Stimulated activated CD4-positive, alpha-beta T cell treated with anti-CD3 and anti-CD28 coated beads, Interleukin-1b, Interleukin-23, amount 100 ng/mL, for 24 hours (primary cell): ENCODE data around the gene BTBD10.

Experiments
- DNase-seq, 4 experiments: peaks; one replicate each; pipeline ENCODE4 v3.0.0-alpha.2; 2020; ENCODE audit warnings: low read depth in 4 of 4, low spot score in 1 of 4

BTBD10 gene

GRCh38 chr11:13375798-13376197 lies 87.2 kb downstream of the BTBD10 start:
- no peak for DNase-seq

GRCh38 chr11:13373216-13373615 lies 89.8 kb downstream of the BTBD10 start:
- DNase-seq = no peak

- no peak for DNase-seq
These were observed 95.0 kb downstream of the BTBD10 start for GRCh38 chr11:13368041-13368446.

DNA sequence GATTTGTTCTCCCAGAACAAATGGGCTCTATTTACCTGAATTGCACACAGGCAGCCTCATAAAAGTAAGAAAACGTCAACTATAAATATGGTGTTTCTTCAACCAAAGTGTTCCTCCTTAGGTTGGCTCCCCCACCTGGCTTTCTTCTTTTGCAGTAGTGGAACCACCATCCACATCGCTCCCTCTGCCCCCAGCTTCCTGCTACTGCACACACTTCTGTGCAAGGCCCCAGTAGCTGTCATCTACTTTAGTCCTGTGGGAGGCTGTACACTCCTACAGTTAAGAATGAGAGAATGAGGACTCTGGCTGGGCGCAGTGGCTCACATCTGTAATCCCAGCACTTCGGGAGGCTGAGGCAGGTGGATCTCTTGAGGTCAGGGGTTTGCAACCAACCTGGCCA lies 95.9 kb downstream of the BTBD10 start:
- no peak for DNase-seq

GRCh38 chr11:13366266-13367026 lies 96.6 kb downstream of the BTBD10 start:
- DNase-seq = no peak

DNA sequence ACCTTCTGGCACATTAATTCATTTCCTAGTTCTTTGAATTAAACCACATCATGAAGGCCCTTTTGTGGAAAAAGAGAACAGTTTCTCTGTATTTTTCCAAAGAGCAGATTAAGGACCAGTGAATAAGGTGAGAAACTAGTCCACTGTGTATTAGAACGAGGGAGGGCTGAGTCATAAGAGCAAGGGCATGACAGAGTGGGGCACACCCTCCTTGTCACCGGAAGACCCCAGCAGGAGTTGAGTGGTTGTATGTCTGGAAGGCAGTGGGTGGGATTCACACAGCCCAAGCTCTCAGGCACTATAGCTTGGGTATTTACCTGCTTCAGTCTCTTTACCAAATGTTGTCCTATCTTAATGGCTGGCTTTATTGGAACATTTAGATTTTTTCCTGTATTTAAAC lies 98.6 kb downstream of the BTBD10 start:
- DNase-seq = no peak

DNA sequence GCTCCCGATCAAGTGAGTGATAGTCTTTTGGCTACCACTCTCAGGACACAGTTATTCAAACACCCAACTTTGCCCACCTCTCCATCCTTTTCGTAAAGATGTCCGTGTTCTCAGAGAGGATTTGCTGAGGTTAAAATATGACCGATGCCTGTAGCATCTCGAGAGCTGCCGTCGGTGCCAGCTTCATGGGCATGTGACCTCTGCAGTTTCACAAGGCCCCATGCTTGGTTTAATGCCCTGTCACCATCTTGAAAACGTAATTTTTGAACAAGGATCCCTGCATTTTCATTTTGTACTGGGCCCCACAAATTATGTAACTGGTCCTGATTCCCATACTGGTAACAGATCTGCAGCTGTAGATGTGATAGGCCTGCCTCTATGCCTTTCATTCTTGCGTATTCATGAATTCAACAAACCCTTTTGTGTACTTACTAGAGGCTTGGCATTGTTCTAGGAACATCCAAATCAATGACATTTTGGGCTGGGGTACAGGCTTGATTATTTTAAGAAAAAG lies 100.4 kb downstream of the BTBD10 start:
- no peak for DNase-seq

GRCh38 chr11:13358596-13359270 lies 104.3 kb downstream of the BTBD10 start:
- DNase-seq = no peak

DNA sequence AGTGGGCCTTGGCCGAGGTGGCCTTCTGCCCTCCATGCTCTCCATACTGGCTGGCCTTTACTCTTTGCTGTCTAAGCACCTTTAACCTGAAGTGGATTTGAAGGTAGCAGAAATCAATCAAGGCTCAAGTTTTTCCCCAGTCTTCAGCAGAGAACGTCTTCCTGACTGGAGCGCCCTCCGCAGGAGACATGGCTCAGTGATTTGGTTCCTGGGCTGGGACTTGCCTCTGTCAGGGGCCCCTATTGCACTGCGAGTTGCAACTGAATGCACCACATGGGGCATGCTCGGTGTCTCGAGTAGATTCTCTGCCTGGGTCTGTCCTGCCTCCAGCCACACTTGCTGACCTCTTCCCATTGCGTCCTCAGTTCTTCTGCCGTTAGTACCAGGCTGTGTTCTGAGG lies 105.8 kb downstream of the BTBD10 start:
- no peak for DNase-seq

DNA sequence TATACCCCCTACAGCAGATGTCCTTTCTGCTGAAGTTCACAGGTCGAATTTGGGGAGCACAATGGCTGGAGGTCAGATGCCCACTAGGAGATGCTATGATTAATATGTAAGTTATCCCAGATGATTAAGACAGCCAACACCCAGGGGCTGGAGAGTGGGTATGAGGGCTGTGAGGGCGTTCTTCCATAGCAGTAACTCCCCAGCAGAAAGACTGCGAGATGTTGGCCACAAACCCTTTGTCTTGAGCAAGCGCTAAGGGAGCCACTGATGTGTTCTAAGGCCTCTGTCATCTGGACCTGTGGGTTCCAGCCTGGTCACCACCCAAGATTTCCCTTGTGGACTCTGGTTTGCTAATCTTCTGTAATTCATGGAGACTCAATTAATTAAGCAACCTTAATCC lies 107.8 kb downstream of the BTBD10 start:
- no peak for DNase-seq

DNA sequence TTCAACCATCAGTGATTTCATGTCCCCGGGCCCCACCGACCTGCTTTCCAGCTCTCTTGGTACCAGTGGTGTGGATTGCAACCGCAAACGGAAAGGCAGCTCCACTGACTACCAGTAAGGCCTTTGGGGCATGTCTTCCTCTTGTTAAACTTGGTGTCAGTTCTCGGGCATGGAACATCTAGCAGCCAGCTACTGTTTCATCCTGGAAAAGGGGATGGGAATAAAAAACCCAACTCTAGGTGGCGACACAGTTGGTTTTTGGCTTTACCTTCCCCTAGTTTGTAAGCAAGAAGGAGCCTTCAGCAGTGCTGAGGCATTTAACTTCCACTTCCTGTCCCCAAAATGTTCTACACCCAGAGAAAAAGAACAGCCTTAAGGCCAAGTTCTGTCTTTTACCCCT lies 108.7 kb downstream of the BTBD10 start:
- DNase-seq = no peak

DNA sequence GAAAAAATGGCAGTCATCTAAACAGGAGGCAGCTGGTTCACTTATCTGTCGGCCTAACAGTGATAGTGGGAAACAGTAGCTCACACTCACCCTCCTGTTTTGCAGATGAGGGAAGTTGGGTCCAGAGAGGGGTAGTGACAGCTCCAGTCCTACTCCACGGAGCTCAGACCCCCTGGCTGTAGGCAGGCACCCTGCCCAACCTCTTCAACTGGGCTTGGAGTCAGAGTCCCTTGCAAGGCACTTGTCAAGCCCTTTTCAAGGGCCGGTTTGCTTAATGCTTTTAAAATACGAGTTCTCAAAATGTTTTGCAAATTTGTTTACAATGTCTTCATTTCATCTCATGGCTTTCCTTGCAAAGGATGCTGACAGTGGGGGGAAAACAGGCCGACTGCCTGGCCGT lies 110.3 kb downstream of the BTBD10 start:
- DNase-seq = no peak

DNA sequence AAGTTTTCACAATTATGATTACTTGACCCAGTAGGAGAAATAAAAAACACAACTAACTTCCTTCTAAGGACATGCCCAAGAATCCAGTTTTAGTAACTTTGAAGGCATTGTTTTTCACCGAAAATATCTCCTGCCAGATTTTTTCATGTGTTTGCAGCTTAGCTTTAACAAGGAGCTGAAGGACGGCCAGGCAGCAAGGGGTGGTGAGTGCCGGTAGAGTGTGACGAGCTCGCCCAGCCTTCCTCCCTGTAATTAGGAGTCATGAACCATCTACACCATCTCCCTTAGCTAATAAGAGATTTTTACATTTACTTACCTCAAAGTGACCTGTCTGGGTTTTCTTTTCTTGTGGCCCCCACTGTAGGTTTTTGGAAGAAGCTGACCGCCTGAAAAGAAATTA lies 113.4 kb downstream of the BTBD10 start:
- DNase-seq = no peak

DNA sequence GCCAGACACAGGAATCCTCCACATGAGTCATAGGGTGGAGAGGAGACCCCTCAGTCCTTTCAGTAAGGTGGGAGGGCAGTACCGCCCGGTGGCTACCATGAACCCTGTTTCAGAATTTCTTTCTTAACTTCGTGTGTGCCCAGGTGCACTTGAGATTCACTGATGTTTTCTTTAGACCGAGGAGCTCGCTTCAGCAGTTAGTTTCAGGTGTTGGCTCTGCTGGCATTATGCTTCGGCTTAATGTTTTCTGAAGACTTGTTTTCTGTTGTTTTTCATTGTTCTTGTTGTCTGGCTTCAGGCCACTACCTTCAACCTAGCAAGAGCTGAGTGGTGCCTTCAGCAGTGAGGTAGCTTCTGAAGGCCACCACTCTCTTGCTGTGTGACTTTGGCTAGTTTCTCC lies 114.0 kb downstream of the BTBD10 start:
- no peak for DNase-seq

- no peak for DNase-seq
These were observed 114.7 kb downstream of the BTBD10 start for GRCh38 chr11:13348305-13348704.

GRCh38 chr11:13347901-13348300 lies 115.1 kb downstream of the BTBD10 start:
- DNase-seq = no peak

DNA sequence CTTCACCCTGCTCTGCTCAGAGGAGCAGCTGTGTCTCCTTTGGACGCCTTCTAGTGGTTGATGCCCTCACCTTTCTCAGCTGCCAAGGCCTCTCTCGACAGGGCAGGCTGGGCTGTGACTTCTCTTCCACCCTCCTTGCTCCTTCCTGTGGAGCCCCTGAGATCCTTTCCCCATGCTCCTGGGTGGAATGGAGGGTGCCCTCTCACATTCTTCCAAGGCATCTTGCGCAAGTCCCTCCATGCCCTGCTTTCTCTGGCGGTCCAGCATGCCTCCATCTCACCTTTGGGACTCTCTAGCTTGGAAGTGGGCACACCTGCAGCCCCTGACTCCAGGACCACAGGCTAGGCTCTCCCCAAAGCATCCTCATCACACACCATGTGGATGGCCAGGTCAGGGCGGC lies 116.6 kb downstream of the BTBD10 start:
- no peak for DNase-seq

DNA sequence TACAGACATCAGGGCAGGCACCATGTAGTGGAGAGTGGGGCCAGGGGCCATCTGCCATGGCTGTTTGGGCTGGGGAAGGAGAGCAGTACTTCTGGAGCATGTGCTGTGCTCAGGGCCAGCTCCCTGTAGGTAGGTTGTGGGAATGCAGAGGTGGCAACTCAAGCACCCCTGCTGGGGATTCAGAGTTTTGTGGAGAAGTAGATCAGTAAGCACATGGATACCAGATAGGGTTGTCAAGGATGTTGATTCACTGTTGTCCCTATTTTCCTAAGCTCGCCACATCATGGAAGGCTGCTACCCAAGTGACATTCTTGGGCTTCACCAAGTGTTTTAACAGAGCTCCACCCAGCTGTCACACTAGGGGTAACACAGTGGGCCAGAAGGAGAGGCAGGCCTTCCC lies 118.2 kb downstream of the BTBD10 start:
- no peak for DNase-seq

- DNase-seq = peak; percentile 43 to 66 (median 46)
These were observed 118.9 kb downstream of the BTBD10 start for GRCh38 chr11:13343931-13344717.

- no peak for DNase-seq
These were observed 120.0 kb downstream of the BTBD10 start for GRCh38 chr11:13343067-13343466.

GRCh38 chr11:13341026-13341425 lies 122.0 kb downstream of the BTBD10 start:
- no peak for DNase-seq
